Uterus (tissue), 4 donors: ENCODE results near the gene CFAP20DC. TPM values are rescaled to one million over a fixed set of nuclear protein-coding genes. Genes with fewer than 3 reads are reported as not detected.

ENCODE experiments used
- DNase-seq, 2 donors: peaks; one replicate each; pipeline ENCODE4 v3.0.0-alpha.2; 2019 to 2020
- H3K27ac ChIP-seq, 2 donors: fragments of 200-600 bp; sonication (generic); 1 replicate in 1 of 2; 2 replicates in 1 of 2; pipeline ENCODE4 v1.5.1; 2016 to 2018
- H3K27me3 ChIP-seq, 2 donors: fragments of 200-600 bp; sonication (generic); one replicate each; pipeline ENCODE4 v1.5.1; 2018 to 2019; ENCODE audit warnings: control low read depth in 1 of 2
- H3K36me3 ChIP-seq, 2 donors: fragments of 200-600 bp; sonication (generic); one replicate each; pipeline ENCODE4 v1.5.1; 2019; ENCODE audit warnings: control low read depth in 1 of 2
- H3K4me1 ChIP-seq, 2 donors: fragments of 200-600 bp; sonication (generic); one replicate each; pipeline ENCODE4 v1.5.1; 2018 to 2019; ENCODE audit warnings: control low read depth in 1 of 2
- H3K4me3 ChIP-seq, 2 donors: fragments of 200-600 bp; sonication (generic); 1 replicate in 1 of 2; 2 replicates in 1 of 2; pipeline ENCODE4 v1.5.1; 2018 to 2019; ENCODE audit warnings: mild to moderate bottlenecking in 1 of 2
- H3K9me3 ChIP-seq, 2 donors: fragments of 200-600 bp; sonication (generic); one replicate each; pipeline ENCODE4 v1.5.1; 2019; ENCODE audit warnings: control low read depth in 1 of 2
- POLR2A ChIP-seq, 2 donors: fragments of 450-650 bp; IDR thresholded peaks; one replicate each; pipeline ENCODE4 v1.6.1; 2016; ENCODE audit warnings: antibody characterized with exemption in 2 of 2, mild to moderate bottlenecking in 1 of 2, moderate library complexity in 1 of 2
- intact Hi-C: fragments of 100-400 bp; cut with DNase I; formaldehyde crosslinking; loops from one replicate; pipeline ENCODE4 v1.15.1; 2023; ENCODE audit warnings: low total_unique reads
- total RNA-seq, 4 donors: library from RNA; depleted of rRNA in 3 of 4; stranded (reverse); fragments of >200 nt in 3 of 4; gene quantifications; one replicate each; pipeline versions ENCODE4 v1.1.0 to v1.2.4, GENCODE V29; 2014 to 2023
- TF ChIP-seq, protein P1 (sequence below), 4 experiments: fragments of 200-600 bp in 2 of 4; fragments of 450-650 bp in 2 of 4; sonication (generic) in 2 of 4; IDR thresholded peaks; one replicate each; pipeline ENCODE4 v1.5.1; 2016 to 2019; ENCODE audit warnings: antibody characterized with exemption in 4 of 4, mild to moderate bottlenecking in 2 of 4, moderate library complexity in 1 of 4
- donor health status: DM: yes; HTN: yes; CAD: no.

The CFAP20DC gene
- total RNA-seq, 4 donors from 2014 or later: under 0.01 to 5.1 TPM; not detected in 2

GRCh38 chr3:58772462-58772861 lies 277.4 kb downstream of the CFAP20DC start:
- Histone ChIP-seq H3K9me3 (no peaks in the 10 kb centered on the region), H3K4me1 (no peaks in the 10 kb centered on the region)
- TF ChIP-seq POLR2A (IDR thresholded peaks at IDR 0.05): no peak
- TF ChIP-seq, protein P1, sequence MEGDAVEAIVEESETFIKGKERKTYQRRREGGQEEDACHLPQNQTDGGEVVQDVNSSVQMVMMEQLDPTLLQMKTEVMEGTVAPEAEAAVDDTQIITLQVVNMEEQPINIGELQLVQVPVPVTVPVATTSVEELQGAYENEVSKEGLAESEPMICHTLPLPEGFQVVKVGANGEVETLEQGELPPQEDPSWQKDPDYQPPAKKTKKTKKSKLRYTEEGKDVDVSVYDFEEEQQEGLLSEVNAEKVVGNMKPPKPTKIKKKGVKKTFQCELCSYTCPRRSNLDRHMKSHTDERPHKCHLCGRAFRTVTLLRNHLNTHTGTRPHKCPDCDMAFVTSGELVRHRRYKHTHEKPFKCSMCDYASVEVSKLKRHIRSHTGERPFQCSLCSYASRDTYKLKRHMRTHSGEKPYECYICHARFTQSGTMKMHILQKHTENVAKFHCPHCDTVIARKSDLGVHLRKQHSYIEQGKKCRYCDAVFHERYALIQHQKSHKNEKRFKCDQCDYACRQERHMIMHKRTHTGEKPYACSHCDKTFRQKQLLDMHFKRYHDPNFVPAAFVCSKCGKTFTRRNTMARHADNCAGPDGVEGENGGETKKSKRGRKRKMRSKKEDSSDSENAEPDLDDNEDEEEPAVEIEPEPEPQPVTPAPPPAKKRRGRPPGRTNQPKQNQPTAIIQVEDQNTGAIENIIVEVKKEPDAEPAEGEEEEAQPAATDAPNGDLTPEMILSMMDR (IDR thresholded peaks at IDR 0.05): no peak

GRCh38 chr3:58769065-58769464 lies 280.8 kb downstream of the CFAP20DC start:
- intact Hi-C loops: no loop called here
- Histone ChIP-seq H3K4me1 (no peaks in the 10 kb centered on the region), H3K27me3 (no peaks in the 10 kb centered on the region), H3K36me3 (no peaks in the 10 kb centered on the region), H3K9me3 (no peaks in the 10 kb centered on the region), H3K27ac (no peak overlapping the region), H3K4me3 (no peak overlapping the region)
- TF ChIP-seq, protein P1 (IDR thresholded peaks at IDR 0.05): no peak
- TF ChIP-seq POLR2A (IDR thresholded peaks at IDR 0.05): no peak
- DNase-seq: no peak

More at GRCh38 chr3:58772462-58772861, 277.4 kb downstream of the CFAP20DC start:
- H3K27me3 ChIP-seq: no peaks in the 10 kb centered on the region
- H3K27ac ChIP-seq: no peak overlapping the region
- DNase-seq: no peak
- intact Hi-C loops: no loop called here
- H3K36me3 ChIP-seq: no peaks in the 10 kb centered on the region
- no peak overlapping the region for H3K4me3 ChIP-seq

DNA sequence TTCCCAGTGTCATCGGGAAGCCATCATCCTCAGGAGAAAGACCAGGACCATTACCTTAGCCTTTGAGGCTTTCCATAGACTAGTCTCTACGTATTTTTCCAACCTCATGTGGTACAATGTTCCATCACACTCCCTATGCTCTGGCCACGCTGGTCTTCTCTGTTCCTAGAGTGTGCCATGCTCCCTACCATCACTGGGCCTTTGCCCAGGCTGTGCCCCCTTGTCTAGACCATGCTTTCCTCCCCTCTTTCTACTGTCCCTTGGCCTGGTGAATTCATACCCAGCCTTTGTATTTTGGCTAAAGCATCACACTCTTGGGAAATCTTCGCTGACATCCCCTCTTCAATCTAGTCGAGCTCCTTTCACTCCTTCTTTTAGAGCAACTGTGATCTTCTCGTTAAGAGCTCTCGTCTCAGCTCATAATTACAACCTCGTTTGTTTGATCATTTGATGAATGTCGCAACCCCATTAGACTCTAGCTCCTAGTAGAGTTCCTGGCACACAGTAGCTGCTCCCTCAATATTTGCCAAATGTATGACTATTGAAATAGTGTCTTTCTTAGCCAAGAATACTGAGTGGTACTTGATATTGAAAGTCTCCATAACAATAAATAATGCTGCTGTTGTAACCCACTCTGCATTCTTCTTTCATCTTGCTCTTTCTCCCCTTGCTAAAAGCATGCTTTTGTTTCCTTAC lies 283.1 kb downstream of the CFAP20DC start:
- no peak overlapping the region for H3K27ac ChIP-seq
- H3K4me3 ChIP-seq: no peak overlapping the region
- H3K36me3 ChIP-seq: no peaks in the 10 kb centered on the region
- DNase-seq: no peak
- H3K27me3 ChIP-seq: no peaks in the 10 kb centered on the region
- TF ChIP-seq POLR2A (IDR thresholded peaks at IDR 0.05): no peak
- TF ChIP-seq, protein P1 (IDR thresholded peaks at IDR 0.05): no peak
- intact Hi-C loops: no loop called here
- no peaks in the 10 kb centered on the region for H3K9me3 ChIP-seq
- H3K4me1 ChIP-seq: no peaks in the 10 kb centered on the region

DNA sequence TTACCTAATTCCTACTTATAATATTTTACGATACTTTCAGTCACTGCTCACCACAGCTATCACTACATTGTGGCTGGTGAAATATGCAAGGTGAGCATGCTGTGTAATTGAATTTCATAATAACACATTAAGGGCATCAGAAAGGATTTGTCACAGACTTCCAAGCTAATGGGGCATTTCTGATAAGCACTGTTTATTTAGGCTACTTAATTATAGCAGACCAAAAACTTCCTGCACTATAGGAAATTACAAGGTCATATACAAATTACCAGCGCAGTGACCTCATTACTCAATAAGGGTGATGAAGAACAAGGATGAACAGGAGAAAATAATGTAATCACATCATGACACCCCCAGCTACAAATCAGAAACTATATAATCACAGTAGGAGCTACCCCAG lies 294.7 kb downstream of the CFAP20DC start:
- Histone ChIP-seq H3K9me3 (no peaks in the 10 kb centered on the region), H3K27me3 (no peaks in the 10 kb centered on the region), H3K4me1 (no peaks in the 10 kb centered on the region), H3K36me3 (no peaks in the 10 kb centered on the region), H3K27ac (no peak overlapping the region), H3K4me3 (no peak overlapping the region)
- TF ChIP-seq POLR2A (IDR thresholded peaks at IDR 0.05): no peak
- intact Hi-C loops: no loop called here
- DNase-seq: no peak

GRCh38 chr3:58754074-58754473 lies 295.8 kb downstream of the CFAP20DC start:
- Histone ChIP-seq H3K9me3 (no peaks in the 10 kb centered on the region), H3K27me3 (no peaks in the 10 kb centered on the region), H3K4me1 (no peaks in the 10 kb centered on the region), H3K36me3 (no peaks in the 10 kb centered on the region), H3K4me3 (no peak overlapping the region), H3K27ac (no peak overlapping the region)
- no peak for DNase-seq
- TF ChIP-seq, protein P1 (IDR thresholded peaks at IDR 0.05): no peak
- TF ChIP-seq POLR2A (IDR thresholded peaks at IDR 0.05): no peak
- intact Hi-C loops: no loop called here
